GM12878 (cell line): ENCODE measurements around the gene ST8SIA3. TPM values are rescaled to one million over a fixed set of nuclear protein-coding genes. Genes with fewer than 3 reads are reported as not detected.

Source experiments
- ATAC-seq: fragments of 200-7000 bp; cut with Tn5 transposase; 3 replicates; pipeline ENCODE4 v1.9.1; 2020; ENCODE audit warnings: mild to moderate bottlenecking, moderate library complexity
- BruUV-seq: library from RNA; stranded (reverse); fragments of 400-500 nt; replicated peaks from 2 replicates; lab custom pipeline; 2021; lab: Mats Ljungman, UMichigan
- CTCF ChIA-PET: fragments of 300-600 bp; sonication (Branson Sonifier 250); formaldehyde crosslinking; extraction: SDS; loops from one replicate; lab custom pipeline; 2021; ENCODE audit warnings: inconsistent platforms; lab: Yijun Ruan, JAX
- POLR2A ChIA-PET: fragments of 350-600 bp; formaldehyde crosslinking; extraction: SDS; loops from one replicate; lab custom pipeline; 2021; ENCODE audit warnings: inconsistent platforms; lab: Charles Lee
- RAD21 ChIA-PET: fragments of 300-600 bp; sonication (Branson Sonifier 250); formaldehyde crosslinking; loops from one replicate; lab custom pipeline; 2023; ENCODE audit warnings: antibody characterized with exemption; ENCODE audit not compliant: unreplicated experiment; lab: Charles Lee
- SMC1A ChIA-PET: fragments of 300-600 bp; sonication (Branson Sonifier 250); formaldehyde crosslinking; loops from one replicate; lab custom pipeline; 2023; ENCODE audit not compliant: unreplicated experiment, uncharacterized antibody; lab: Charles Lee
- DNase-seq: peaks from one replicate; pipeline ENCODE4 v3.0.0-alpha.2; 2011; ENCODE audit warnings: low read depth, low spot score
- FAIRE-seq: peaks from 3 replicates; lab custom pipeline; 2011; peaks lifted over from hg19 to GRCh38; lab: Jason Lieb, UNC
- H2AFZ ChIP-seq: 2 replicates; pipeline ENCODE4 v1.6.0; 2011; ENCODE audit warnings: low read depth, low read length, control low read depth; ENCODE audit not compliant: control insufficient read depth
- H3K27ac ChIP-seq: 2 replicates; pipeline ENCODE4 v1.5.1; 2011; ENCODE audit warnings: control low read depth; ENCODE audit not compliant: control insufficient read depth, insufficient read depth
- H3K27me3 ChIP-seq, 2 experiments: replicated peaks in 1 of 2; 2 replicates each; pipeline versions ENCODE4 v1.6.0 to v1.6.1; 2011; ENCODE audit warnings: low read length in 1 of 2; ENCODE audit not compliant: control insufficient read depth in 2 of 2, insufficient read depth in 2 of 2
- H3K36me3 ChIP-seq, 2 experiments: 2 replicates each; pipeline ENCODE4 v1.5.1; 2011; ENCODE audit warnings: low read length in 1 of 2; ENCODE audit not compliant: control insufficient read depth in 2 of 2, insufficient read depth in 2 of 2
- H3K4me1 ChIP-seq: 2 replicates; pipeline ENCODE4 v1.6.1; 2011; ENCODE audit warnings: mild to moderate bottlenecking, low read length, moderate library complexity, mixed read lengths; ENCODE audit not compliant: control insufficient read depth, insufficient read depth
- H3K4me2 ChIP-seq: 2 replicates; pipeline ENCODE4 v1.6.0; 2011; ENCODE audit warnings: control low read depth; ENCODE audit not compliant: control insufficient read depth, insufficient read depth
- H3K4me3 ChIP-seq: fragments of 200-600 bp; sonication (generic); 2 replicates; pipeline ENCODE4 v1.5.1; 2016
- H3K79me2 ChIP-seq: 2 replicates; pipeline ENCODE4 v1.6.0; 2011; ENCODE audit warnings: low read length; ENCODE audit not compliant: control insufficient read depth, insufficient read depth
- H3K9ac ChIP-seq: 2 replicates; pipeline ENCODE4 v1.8.0; 2011; ENCODE audit warnings: low read length, control low read depth, mixed read lengths; ENCODE audit not compliant: control insufficient read depth, insufficient read depth
- H3K9me3 ChIP-seq: replicated peaks from 3 replicates; pipeline ENCODE4 v1.5.1; 2011; ENCODE audit warnings: mild to moderate bottlenecking, low read length; ENCODE audit not compliant: control insufficient read depth, insufficient read depth
- H4K20me1 ChIP-seq: 2 replicates; pipeline ENCODE4 v1.6.0; 2011; ENCODE audit not compliant: control insufficient read depth, insufficient read depth
- BMI1 ChIP-seq: fragments of 450-650 bp; IDR thresholded peaks from 2 replicates; pipeline ENCODE4 v1.6.1; 2016; ENCODE audit warnings: mild to moderate bottlenecking, moderate library complexity, borderline replicate concordance
- DPF2 ChIP-seq: fragments of 450-650 bp; IDR thresholded peaks from 2 replicates; pipeline ENCODE4 v1.6.1; 2017; ENCODE audit warnings: mild to moderate bottlenecking
- NKRF ChIP-seq: fragments of 450-650 bp; conservative IDR thresholded peaks from 2 replicates; pipeline ENCODE4 v1.6.1; 2017; ENCODE audit warnings: mild to moderate bottlenecking, moderate library complexity
- NR2C1 ChIP-seq: fragments of 450-650 bp; IDR thresholded peaks from 2 replicates; pipeline ENCODE4 v1.6.1; 2017; ENCODE audit warnings: antibody characterized with exemption, mild to moderate bottlenecking, moderate library complexity
- WGBS: methylation state at CpG from one replicate; pipeline ENCODE4 v1.1.6; 2016; ENCODE audit warnings: low lambda C conversion rate; ENCODE audit not compliant: insufficient replicate concordance, insufficient coverage; ENCODE audit errors: missing lambda C conversion rate; 5-methylcytosine and 5-hydroxymethylcytosine counted together
- in situ Hi-C: fragments of 300-500 bp; cut with MboI; formaldehyde crosslinking; loops from 9 replicates; pipeline ENCODE4 v1.14.3; 2018; ENCODE audit warnings: mixed read lengths
- intact Hi-C: fragments of 100-400 bp; cut with micrococcal nuclease; formaldehyde crosslinking; loops from one replicate; pipeline ENCODE4 v1.14.2; 2022; ENCODE audit not compliant: unreplicated experiment
- polyA plus RNA-seq, 11 experiments: library from polyadenylated mRNA; depleted of rRNA in 4 of 11; unstranded in 6 of 11; stranded (reverse) in 5 of 11; fragments of >200 nt; fragmentation: Nextera tagmentation in 4 of 11; fragmentation: Illumina TruSeq in 1 of 11; extraction: Ambion mirVana in 4 of 11; extraction: Trizol in 1 of 11; gene quantifications; 1 replicate in 1 of 11; 2 replicates in 10 of 11; pipeline versions ENCODE4 v1.2.1 to v1.2.3, GENCODE V29; 2011 to 2016; ENCODE audit warnings: inconsistent platforms in 2 of 11, missing spikeins in 2 of 11, low read depth in 1 of 11
- total RNA-seq, 4 experiments: library from RNA; depleted of rRNA in 3 of 4; stranded (reverse); fragments of >200 nt in 3 of 4; fragmentation: Illumina TruSeq in 1 of 4; extraction: Trizol in 1 of 4; gene quantifications; 2 replicates each; pipeline versions ENCODE4 v1.2.1 to v1.2.3, GENCODE V29; 2013 to 2021

Gene ST8SIA3
- total and polyA plus RNA-seq, 10 of the 15 experiments (the other 5 are each of a cell fraction or from before 2014, with no cell fraction given) = under 0.01 TPM; not detected in 9

- TF ChIP-seq NR2C1 = no peak
- TF ChIP-seq BMI1 = no peak
- TF ChIP-seq NKRF = no peak
- no peak for TF ChIP-seq DPF2
- no peaks in the 10 kb centered on the region for H3K9me3 ChIP-seq
- no TSS peak for BruUV-seq
- CTCF ChIA-PET = no interaction called here
- no peak for DNase-seq
- FAIRE-seq = no peak
- intact Hi-C loops (no loop called here), in situ Hi-C loops (no loop called here)
- H4K20me1 ChIP-seq = no peaks in the 10 kb centered on the region
- H3K4me3 ChIP-seq = no peak overlapping the region
- POLR2A ChIA-PET = no interaction called here
- SMC1A ChIA-PET = no interaction called here
- H2AFZ ChIP-seq = no peak overlapping the region
- ATAC-seq = no peak
- no peak overlapping the region for H3K27ac ChIP-seq
- RAD21 ChIA-PET = interaction anchor here (0.9 kb wide), 1 partner anchor 547 kb away, joined by 3 read pairs; no protein-coding TSS in a partner anchor
- H3K4me2 ChIP-seq = no peak overlapping the region
- no peaks in the 10 kb centered on the region for H3K36me3 ChIP-seq
- no peaks in the 10 kb centered on the region for H3K79me2 ChIP-seq
- no peak overlapping the region for H3K9ac ChIP-seq
- 2% methylated on average over 4 of the region's 4 CpGs for WGBS
- H3K4me1 ChIP-seq = no peaks in the 10 kb centered on the region
- H3K27me3 ChIP-seq = no peaks in the 10 kb centered on the region
Observed at GRCh38 chr18:57416542-57416941, 64.2 kb downstream of the ST8SIA3 start.

Other genes with a start within 250 kb of the ST8SIA3 start
- gene BOD1L2, start 205.5 kb upstream of the ST8SIA3 start, total RNA-seq (2014; rRNA removed) = not detected in 2 replicates
- not detected in 2 replicates for gene BOD1L2, start 205.5 kb upstream of the ST8SIA3 start, total RNA-seq (2014; rRNA removed; fragmentation: Illumina TruSeq; extraction: Trizol)
- gene BOD1L2, start 205.5 kb upstream of the ST8SIA3 start, total RNA-seq (2021) = not detected in 2 replicates
- not detected in 2 replicates for gene BOD1L2, start 205.5 kb upstream of the ST8SIA3 start, polyA plus RNA-seq (2011; rRNA removed)
- not detected in 2 replicates for gene BOD1L2, start 205.5 kb upstream of the ST8SIA3 start, polyA plus RNA-seq (2014; fragmentation: Illumina TruSeq; extraction: Trizol)
- not detected for gene BOD1L2, start 205.5 kb upstream of the ST8SIA3 start, polyA plus RNA-seq (2014; fragmentation: Nextera tagmentation; extraction: Ambion mirVana)
- not detected in 2 replicates for gene BOD1L2, start 205.5 kb upstream of the ST8SIA3 start, polyA plus RNA-seq (2014; rRNA removed)
- gene BOD1L2, start 205.5 kb upstream of the ST8SIA3 start, polyA plus RNA-seq (2016; fragmentation: Nextera tagmentation; extraction: Ambion mirVana) = not detected
- gene ONECUT2, start 82.8 kb downstream of the ST8SIA3 start, total RNA-seq (2014; rRNA removed) = not detected in 2 replicates
- not detected in 2 replicates for gene ONECUT2, start 82.8 kb downstream of the ST8SIA3 start, total RNA-seq (2014; rRNA removed; fragmentation: Illumina TruSeq; extraction: Trizol)
- 0.03 TPM in 2 replicates for gene ONECUT2, start 82.8 kb downstream of the ST8SIA3 start, total RNA-seq (2021)
- not detected in 2 replicates for gene ONECUT2, start 82.8 kb downstream of the ST8SIA3 start, polyA plus RNA-seq (2011; rRNA removed)
- gene ONECUT2, start 82.8 kb downstream of the ST8SIA3 start, polyA plus RNA-seq (2014; fragmentation: Illumina TruSeq; extraction: Trizol) = not detected in 2 replicates
- not detected for gene ONECUT2, start 82.8 kb downstream of the ST8SIA3 start, polyA plus RNA-seq (2014; fragmentation: Nextera tagmentation; extraction: Ambion mirVana)
- not detected in 2 replicates for gene ONECUT2, start 82.8 kb downstream of the ST8SIA3 start, polyA plus RNA-seq (2014; rRNA removed)
- under 1 TPM in 1 of 2 experiments, not detected in 1; 0.01 TPM for gene ONECUT2, start 82.8 kb downstream of the ST8SIA3 start, polyA plus RNA-seq (2016; fragmentation: Nextera tagmentation; extraction: Ambion mirVana)
- 40.8 and 41.2 TPM in 2 replicates for gene FECH, start 234.1 kb downstream of the ST8SIA3 start, total RNA-seq (2014; rRNA removed)
- 18.1 and 19.5 TPM in 2 replicates for gene FECH, start 234.1 kb downstream of the ST8SIA3 start, total RNA-seq (2014; rRNA removed; fragmentation: Illumina TruSeq; extraction: Trizol)
- gene FECH, start 234.1 kb downstream of the ST8SIA3 start, total RNA-seq (2021) = 30.6 and 31.1 TPM in 2 replicates
- gene FECH, start 234.1 kb downstream of the ST8SIA3 start, polyA plus RNA-seq (2011; rRNA removed) = 17.8 and 23.5 TPM in 2 replicates
- 24.1 and 29.0 TPM in 2 replicates for gene FECH, start 234.1 kb downstream of the ST8SIA3 start, polyA plus RNA-seq (2014; fragmentation: Illumina TruSeq; extraction: Trizol)
- 10 to 100 TPM in 1 of 2 experiments, 1 to 10 TPM in 1; 9.9 to 12.5 TPM for gene FECH, start 234.1 kb downstream of the ST8SIA3 start, polyA plus RNA-seq (2014; fragmentation: Nextera tagmentation; extraction: Ambion mirVana)
- 50.0 and 51.9 TPM in 2 replicates for gene FECH, start 234.1 kb downstream of the ST8SIA3 start, polyA plus RNA-seq (2014; rRNA removed)
- 10 to 100 TPM; 31.9 to 37.4 TPM for gene FECH, start 234.1 kb downstream of the ST8SIA3 start, polyA plus RNA-seq (2016; fragmentation: Nextera tagmentation; extraction: Ambion mirVana)